Activated T-helper 17 cell treated with anti-CD3 and anti-CD28 coated beads, Interleukin-2, amount 50 U/mL, for 72 hours (primary cell): Measurements from ENCODE around the gene CEACAM1. TPM values are rescaled to one million over a fixed set of nuclear protein-coding genes. Genes with fewer than 3 reads are reported as not detected.
"Not testable (repeated sequence)": the region's sequence is repeated elsewhere in the genome, so short reads cannot be mapped to it uniquely, and the experiment has no call there.

Source experiments
- ATAC-seq: fragments of 150-1000 bp; cut with Tn5 transposase; replicated peaks from 2 replicates; pipeline ENCODE4 v1.10.0; 2021; ENCODE audit warnings: mild to moderate bottlenecking, moderate library complexity
- H3K27ac Mint-ChIP-seq: one replicate; pipeline ENCODE4 v1.8.0; 2022; ENCODE audit warnings: mixed read lengths
- H3K27me3 Mint-ChIP-seq: one replicate; pipeline ENCODE4 v1.8.0; 2022; ENCODE audit warnings: mixed read lengths
- H3K36me3 Mint-ChIP-seq: one replicate; pipeline ENCODE4 v1.8.0; 2022; ENCODE audit warnings: low read depth, mild to moderate bottlenecking, mixed read lengths
- H3K4me1 Mint-ChIP-seq: one replicate; pipeline ENCODE4 v1.8.0; 2022; ENCODE audit warnings: mixed read lengths
- H3K4me3 Mint-ChIP-seq: one replicate; pipeline ENCODE4 v1.8.0; 2022; ENCODE audit warnings: mild to moderate bottlenecking, mixed read lengths
- H3K9me3 Mint-ChIP-seq: one replicate; pipeline ENCODE4 v1.8.0; 2022; ENCODE audit warnings: mixed read lengths
- total RNA-seq, 2 donors: library from RNA; stranded (reverse); gene quantifications; one replicate each; pipeline ENCODE4 v1.2.3, GENCODE V29; 2022

The CEACAM1 gene
- total RNA-seq, 2 donors from 2014 or later: 20.5 to 24.2 TPM

- Mint-ChIP-seq H3K27ac (no peak overlapping the region), H3K4me1 (peaks cover 30% of the 10 kb centered on the region), H3K9me3 (no peaks in the 10 kb centered on the region), H3K4me3 (no peak overlapping the region), H3K36me3 (peaks cover 21% of the 10 kb centered on the region), H3K27me3 (no peaks in the 10 kb centered on the region)
- peak; percentile 33 for ATAC-seq
These were observed 19.3 kb downstream of the CEACAM1 start for GRCh38 chr19:42508892-42509444.

GRCh38 chr19:42505066-42505465, 23.2 kb downstream of the CEACAM1 start:
- no peaks in the 10 kb centered on the region for H3K9me3 Mint-ChIP-seq
- no peaks in the 10 kb centered on the region for H3K36me3 Mint-ChIP-seq
- no peaks in the 10 kb centered on the region for H3K27me3 Mint-ChIP-seq
- peaks cover 17% of the 10 kb centered on the region for H3K4me1 Mint-ChIP-seq
- no peak overlapping the region for H3K27ac Mint-ChIP-seq
- H3K4me3 Mint-ChIP-seq: no peak overlapping the region
- no peak for ATAC-seq

GRCh38 chr19:42501733-42502132, 26.5 kb downstream of the CEACAM1 start:
- H3K4me1 Mint-ChIP-seq: peaks cover 23% of the 10 kb centered on the region
- peak; percentile 89 for ATAC-seq
- no peaks in the 10 kb centered on the region for H3K27me3 Mint-ChIP-seq
- peak overlapping the region; percentile 50 for H3K4me3 Mint-ChIP-seq
- H3K27ac Mint-ChIP-seq: peak overlapping the region; percentile 61
- H3K36me3 Mint-ChIP-seq: no peaks in the 10 kb centered on the region
- no peaks in the 10 kb centered on the region for H3K9me3 Mint-ChIP-seq

- not testable (repeated sequence) for H3K27me3 Mint-ChIP-seq, ATAC-seq, H3K9me3 Mint-ChIP-seq, H3K36me3 Mint-ChIP-seq
- Mint-ChIP-seq H3K27ac (peak overlapping the region; percentile 61), H3K4me1 (peaks cover 23% of the 10 kb centered on the region), H3K4me3 (peak overlapping the region; percentile 50)
These were observed 27.0 kb downstream of the CEACAM1 start for GRCh38 chr19:42501243-42501642.

GRCh38 chr19:42498169-42498757, 30.0 kb downstream of the CEACAM1 start:
- Mint-ChIP-seq H3K4me3 (no peak overlapping the region), H3K9me3 (no peaks in the 10 kb centered on the region), H3K27me3 (no peaks in the 10 kb centered on the region), H3K36me3 (no peaks in the 10 kb centered on the region), H3K4me1 (peaks cover 12% of the 10 kb centered on the region), H3K27ac (no peak overlapping the region)
- ATAC-seq: no peak

GRCh38 chr19:42497492-42498168, 30.7 kb downstream of the CEACAM1 start:
- Mint-ChIP-seq H3K4me3 (no peak overlapping the region), H3K36me3 (no peaks in the 10 kb centered on the region), H3K27ac (no peak overlapping the region), H3K27me3 (no peaks in the 10 kb centered on the region), H3K9me3 (no peaks in the 10 kb centered on the region), H3K4me1 (peaks cover 12% of the 10 kb centered on the region)
- no peak for ATAC-seq

- H3K36me3 Mint-ChIP-seq: no peaks in the 10 kb centered on the region
- no peak overlapping the region for H3K27ac Mint-ChIP-seq
- H3K27me3 Mint-ChIP-seq: no peaks in the 10 kb centered on the region
- no peak overlapping the region for H3K4me3 Mint-ChIP-seq
- ATAC-seq: no peak
- peaks cover 7% of the 10 kb centered on the region for H3K4me1 Mint-ChIP-seq
- H3K9me3 Mint-ChIP-seq: no peaks in the 10 kb centered on the region
These were observed 31.7 kb downstream of the CEACAM1 start for GRCh38 chr19:42496460-42497133.

GRCh38 chr19:42495663-42496062, 32.6 kb downstream of the CEACAM1 start:
- Mint-ChIP-seq H3K27ac (no peak overlapping the region), H3K36me3 (no peaks in the 10 kb centered on the region), H3K27me3 (no peaks in the 10 kb centered on the region), H3K9me3 (no peaks in the 10 kb centered on the region), H3K4me1 (peaks cover 7% of the 10 kb centered on the region), H3K4me3 (no peak overlapping the region)
- no peak for ATAC-seq

- peak; percentile 48 for ATAC-seq
- Mint-ChIP-seq H3K27ac (no peak overlapping the region), H3K36me3 (no peaks in the 10 kb centered on the region)
These were observed 34.0 kb downstream of the CEACAM1 start for GRCh38 chr19:42494321-42494720.

GRCh38 chr19:42488783-42489521, 39.3 kb downstream of the CEACAM1 start:
- ATAC-seq: no peak
- Mint-ChIP-seq H3K4me3 (no peak overlapping the region), H3K27ac (no peak overlapping the region), H3K9me3 (no peaks in the 10 kb centered on the region), H3K36me3 (no peaks in the 10 kb centered on the region), H3K27me3 (no peaks in the 10 kb centered on the region), H3K4me1 (peaks cover 14% of the 10 kb centered on the region)

More at GRCh38 chr19:42494321-42494720, 34.0 kb downstream of the CEACAM1 start:
- Mint-ChIP-seq H3K27me3 (no peaks in the 10 kb centered on the region), H3K9me3 (no peaks in the 10 kb centered on the region), H3K4me3 (no peak overlapping the region), H3K4me1 (peaks cover 7% of the 10 kb centered on the region)

GRCh38 chr19:42487798-42488178, 40.5 kb downstream of the CEACAM1 start:
- Mint-ChIP-seq H3K36me3 (no peaks in the 10 kb centered on the region), H3K9me3 (no peaks in the 10 kb centered on the region), H3K27ac (no peak overlapping the region), H3K4me1 (peaks cover 20% of the 10 kb centered on the region), H3K4me3 (no peak overlapping the region), H3K27me3 (no peaks in the 10 kb centered on the region)
- no peak for ATAC-seq

GRCh38 chr19:42487032-42487797, 41.1 kb downstream of the CEACAM1 start:
- peak overlapping the region; percentile 39 for H3K4me3 Mint-ChIP-seq
- H3K4me1 Mint-ChIP-seq: peaks cover 20% of the 10 kb centered on the region
- H3K27ac Mint-ChIP-seq: peak overlapping the region; percentile 55

GRCh38 chr19:42485036-42485435, 43.2 kb downstream of the CEACAM1 start:
- H3K27me3 Mint-ChIP-seq, H3K9me3 Mint-ChIP-seq, H3K4me3 Mint-ChIP-seq, H3K27ac Mint-ChIP-seq, ATAC-seq, H3K36me3 Mint-ChIP-seq: not testable (repeated sequence)
- peaks cover 32% of the 10 kb centered on the region for H3K4me1 Mint-ChIP-seq

More at GRCh38 chr19:42487032-42487797, 41.1 kb downstream of the CEACAM1 start:
- no peaks in the 10 kb centered on the region for H3K9me3 Mint-ChIP-seq
- H3K36me3 Mint-ChIP-seq: no peaks in the 10 kb centered on the region
- no peaks in the 10 kb centered on the region for H3K27me3 Mint-ChIP-seq
- ATAC-seq: peak; percentile 62
